RWPE1 (cell line): ENCODE measurements around the gene HCFC1.
A peak's percentile ranks its signal among the peaks of the same experiment; 100 is the strongest.

Experiments
- CTCF ChIA-PET: fragments of 350-600 bp; sonication (Branson Sonifier 250); formaldehyde crosslinking; extraction: SDS; loops from one replicate; lab custom pipeline; 2021; lab: Yijun Ruan, JAX
- POLR2A ChIA-PET: fragments of 400-600 bp; formaldehyde crosslinking; extraction: SDS; loops from one replicate; lab custom pipeline; 2020; ENCODE audit warnings: antibody characterized with exemption; ENCODE audit not compliant: low non-redundant PET; lab: Yijun Ruan, JAX
- DNase-seq: peaks from one replicate; pipeline ENCODE4 v3.0.0; 2012; ENCODE audit warnings: low spot score
- H3K27ac ChIP-seq: fragments of 450-650 bp; 2 replicates; pipeline ENCODE4 v1.5.1; 2017
- TF ChIP-seq, protein P1 (sequence below): fragments of 450-650 bp; conservative IDR thresholded peaks from 2 replicates; pipeline ENCODE4 v1.5.1; 2017; ENCODE audit warnings: low read depth, mild to moderate bottlenecking

HCFC1 gene

DNA sequence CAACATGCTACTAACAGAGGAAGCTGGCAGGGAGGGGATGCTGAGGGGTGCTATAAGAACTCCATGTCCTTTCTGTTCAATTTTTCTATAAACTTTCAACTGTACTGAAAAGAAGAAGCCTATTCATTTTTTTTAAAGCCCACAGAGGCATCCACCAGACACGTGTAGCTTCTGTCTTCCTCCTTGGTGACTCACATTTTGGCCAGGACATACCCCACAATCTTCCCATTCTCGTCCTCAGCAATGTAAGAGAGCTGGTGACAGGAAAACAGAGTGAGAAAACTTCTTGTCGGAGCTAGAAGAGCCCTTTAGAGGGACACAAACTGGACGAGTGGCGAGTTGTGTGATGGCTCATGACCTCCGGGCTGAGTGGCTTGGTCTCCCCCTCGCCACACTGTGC, 37.9 kb downstream of the HCFC1 start:
- no peak for DNase-seq
- TF ChIP-seq, protein P1, sequence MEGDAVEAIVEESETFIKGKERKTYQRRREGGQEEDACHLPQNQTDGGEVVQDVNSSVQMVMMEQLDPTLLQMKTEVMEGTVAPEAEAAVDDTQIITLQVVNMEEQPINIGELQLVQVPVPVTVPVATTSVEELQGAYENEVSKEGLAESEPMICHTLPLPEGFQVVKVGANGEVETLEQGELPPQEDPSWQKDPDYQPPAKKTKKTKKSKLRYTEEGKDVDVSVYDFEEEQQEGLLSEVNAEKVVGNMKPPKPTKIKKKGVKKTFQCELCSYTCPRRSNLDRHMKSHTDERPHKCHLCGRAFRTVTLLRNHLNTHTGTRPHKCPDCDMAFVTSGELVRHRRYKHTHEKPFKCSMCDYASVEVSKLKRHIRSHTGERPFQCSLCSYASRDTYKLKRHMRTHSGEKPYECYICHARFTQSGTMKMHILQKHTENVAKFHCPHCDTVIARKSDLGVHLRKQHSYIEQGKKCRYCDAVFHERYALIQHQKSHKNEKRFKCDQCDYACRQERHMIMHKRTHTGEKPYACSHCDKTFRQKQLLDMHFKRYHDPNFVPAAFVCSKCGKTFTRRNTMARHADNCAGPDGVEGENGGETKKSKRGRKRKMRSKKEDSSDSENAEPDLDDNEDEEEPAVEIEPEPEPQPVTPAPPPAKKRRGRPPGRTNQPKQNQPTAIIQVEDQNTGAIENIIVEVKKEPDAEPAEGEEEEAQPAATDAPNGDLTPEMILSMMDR: no peak
- ChIA-PET POLR2A (no interaction called here), CTCF (no interaction called here)
- H3K27ac ChIP-seq: peak overlapping the region; percentile 66

DNA sequence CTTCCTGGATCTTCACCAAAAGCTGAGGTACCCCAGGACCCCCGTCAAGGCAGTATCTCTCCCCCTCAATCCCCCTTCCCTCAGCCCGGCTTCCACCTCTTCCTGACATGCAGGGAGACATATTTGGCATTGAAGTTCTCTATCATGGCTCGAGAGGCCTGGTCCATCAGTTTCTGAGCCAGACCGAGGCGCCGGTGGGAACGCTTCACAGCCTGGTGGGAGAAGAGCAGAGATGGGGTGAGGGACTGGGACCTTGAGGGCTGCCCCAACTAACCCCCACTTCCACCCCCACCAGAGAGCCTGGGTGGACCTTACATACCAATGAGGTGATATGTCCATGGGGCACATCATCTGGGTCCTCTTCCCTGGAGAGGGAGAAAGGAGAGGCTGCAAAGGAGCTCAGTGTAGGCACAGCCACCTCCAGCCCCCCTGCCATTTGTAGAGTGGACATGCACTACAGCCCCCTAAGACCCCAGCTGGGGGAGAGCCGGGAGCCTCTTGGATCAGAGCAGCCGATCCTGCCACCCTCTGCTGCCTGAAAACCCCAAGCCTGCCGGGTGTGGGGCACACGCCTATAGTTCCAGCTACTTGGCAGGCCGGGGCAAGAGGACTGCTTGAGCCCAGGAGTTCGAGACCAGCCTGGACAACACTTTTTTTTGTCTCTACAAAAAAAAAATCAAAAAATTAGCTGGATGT, 39.2 kb downstream of the HCFC1 start:
- peak overlapping the region; percentile 96; the same call in 1 of the 2 replicates for H3K27ac ChIP-seq
- DNase-seq: no peak
- CTCF ChIA-PET: no interaction called here
- TF ChIP-seq, protein P1: no peak
- POLR2A ChIA-PET: no interaction called here

DNA sequence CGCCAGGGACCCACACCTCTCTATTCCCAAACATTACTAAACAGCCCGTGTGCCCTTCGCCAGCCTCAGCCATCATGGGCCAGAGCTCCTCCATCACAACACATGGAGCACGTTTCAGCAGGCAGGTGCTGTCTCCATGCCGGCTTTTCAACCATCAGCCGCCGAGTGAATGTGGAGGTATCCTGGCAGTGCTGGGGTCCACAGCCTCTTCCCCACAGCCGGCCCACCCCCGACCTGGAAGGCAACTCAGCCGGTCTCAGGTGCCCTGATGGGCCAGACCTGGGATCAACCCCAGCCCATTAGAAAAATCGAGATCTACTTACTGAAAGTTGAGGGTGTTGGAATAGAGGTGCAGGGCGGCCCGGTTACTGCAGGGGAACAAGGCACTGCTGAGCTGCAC, 39.9 kb downstream of the HCFC1 start:
- TF ChIP-seq, protein P1: no peak
- no peak for DNase-seq
- ChIA-PET CTCF (no interaction called here), POLR2A (no interaction called here)
- H3K27ac ChIP-seq: peak overlapping the region; percentile 96

DNA sequence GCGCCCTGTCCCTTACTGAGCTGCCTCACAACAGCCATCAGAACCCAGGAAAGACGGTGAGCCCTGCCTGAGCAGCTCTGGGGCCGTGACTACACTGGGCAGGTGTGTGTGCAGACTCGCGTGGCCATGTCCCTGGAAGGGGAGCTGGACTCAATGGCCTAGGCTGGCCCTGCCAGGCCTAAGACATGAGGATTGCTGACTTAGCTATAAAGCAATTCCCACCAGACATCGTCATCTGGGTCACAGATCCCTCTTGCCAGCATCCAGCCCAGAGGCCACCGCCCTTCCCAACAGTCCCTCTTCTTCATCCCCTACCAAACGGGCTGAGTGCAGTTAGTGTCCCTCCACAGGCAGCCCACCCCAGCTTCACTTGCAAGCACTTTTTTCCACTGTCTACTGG, 40.5 kb downstream of the HCFC1 start:
- no peak for DNase-seq
- peak overlapping the region; percentile 96 for H3K27ac ChIP-seq
- POLR2A ChIA-PET: no interaction called here
- TF ChIP-seq, protein P1: no peak
- CTCF ChIA-PET: no interaction called here

DNA sequence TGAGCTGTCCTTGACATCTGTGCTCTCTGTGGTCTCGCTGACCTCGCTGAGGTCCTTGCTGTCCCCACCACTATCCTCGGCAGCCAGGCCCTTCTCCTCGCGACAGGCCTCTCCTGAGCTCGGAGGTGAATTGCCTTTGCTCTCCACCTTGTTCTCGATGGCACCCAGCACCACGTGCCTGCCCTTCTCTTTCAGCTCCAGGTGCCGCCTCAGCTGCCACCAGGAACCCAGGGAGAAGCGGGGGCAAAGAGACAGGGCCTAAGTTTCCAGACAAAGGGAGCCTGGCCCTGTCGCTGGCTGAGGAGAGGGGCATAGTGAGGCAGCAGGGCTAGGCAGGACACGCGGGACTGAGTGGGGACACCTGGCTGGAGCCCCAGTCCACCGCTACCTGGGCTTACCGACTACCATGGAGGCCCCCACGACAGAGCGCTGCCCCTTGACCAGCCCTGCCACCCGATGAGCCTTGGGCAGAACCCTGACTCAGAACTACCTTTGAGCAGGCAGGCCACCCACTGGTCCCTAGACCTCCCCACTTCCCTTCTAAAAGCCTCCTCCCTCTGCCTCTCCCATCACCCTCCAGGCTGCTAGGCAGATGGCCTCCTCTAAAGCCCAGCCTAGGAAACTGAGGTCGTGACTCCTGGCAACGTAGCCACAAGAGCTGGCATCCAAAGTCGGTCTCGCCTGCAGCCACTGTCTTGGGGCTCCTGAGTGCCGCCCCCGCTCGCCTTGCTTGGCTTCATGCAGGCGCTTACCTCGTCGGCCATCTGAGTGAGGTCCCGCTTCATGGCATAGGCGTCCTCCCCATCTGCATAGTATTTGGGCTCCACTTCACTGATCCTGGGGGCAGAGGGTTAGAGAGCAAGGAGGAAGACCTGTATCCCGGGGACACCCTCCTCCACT, 41.4 kb downstream of the HCFC1 start:
- POLR2A ChIA-PET: no interaction called here
- peak overlapping the region; percentile 96 for H3K27ac ChIP-seq
- TF ChIP-seq, protein P1: no peak
- no peak for DNase-seq
- CTCF ChIA-PET: no interaction called here

DNA sequence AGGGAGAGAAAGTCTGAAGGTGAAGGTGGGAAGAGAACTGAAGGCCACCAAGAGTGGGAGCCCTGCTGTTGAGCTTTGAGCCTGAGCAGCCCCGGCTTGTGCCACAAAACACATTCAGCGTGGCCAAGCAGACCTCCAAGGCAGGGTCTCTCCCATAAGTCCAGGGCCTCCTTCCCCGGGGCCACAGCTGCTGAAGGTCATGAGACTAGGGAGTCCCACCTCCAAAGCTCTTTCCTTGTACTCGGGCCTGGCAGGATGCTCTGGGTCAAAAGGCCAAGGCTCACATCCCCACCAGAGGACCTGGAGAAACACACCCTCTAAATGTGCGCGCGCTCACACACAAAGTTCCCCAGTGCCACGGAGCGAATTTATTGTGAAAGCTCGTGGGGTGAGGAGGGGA, 42.0 kb downstream of the HCFC1 start:
- H3K27ac ChIP-seq: peak overlapping the region; percentile 96
- DNase-seq: no peak
- ChIA-PET POLR2A (no interaction called here), CTCF (no interaction called here)
- TF ChIP-seq, protein P1: no peak
